ENCODE results near the gene IMPDH1. TPM values are rescaled to one million over a fixed set of nuclear protein-coding genes. Genes with fewer than 3 reads are reported as not detected.

The IMPDH1 gene
- total RNA-seq, 1 donor from 2014 or later = 52.3 TPM

- Histone ChIP-seq H3K4me1 (no peaks in the 10 kb centered on the region), H3K4me3 (no peak overlapping the region), H3K9me3 (no peaks in the 10 kb centered on the region), H3K27me3 (no peaks in the 10 kb centered on the region), H3K27ac (no peak overlapping the region), H3K36me3 (no peaks in the 10 kb centered on the region)
- no peak for TF ChIP-seq POLR2A (IDR thresholded peaks at IDR 0.05)
- peak; percentile 56 to 76 (median 74) for TF ChIP-seq CTCF (IDR thresholded peaks at IDR 0.05)
- intact Hi-C loops (cut with DNase I) = no loop called here
- no peak for DNase-seq (ENCODE audit: extremely low spot score in 2 of 2)
Measured at GRCh38 chr7:128425850-128426249, 16.1 kb upstream of the IMPDH1 start.

- no peak overlapping the region for H3K4me3 ChIP-seq
- no peaks in the 10 kb centered on the region for H3K36me3 ChIP-seq
- TF ChIP-seq CTCF (IDR thresholded peaks at IDR 0.05) (no peak), POLR2A (IDR thresholded peaks at IDR 0.05) (no peak), POLR2AphosphoS5 (IDR thresholded peaks at IDR 0.05; ENCODE audit: insufficient read depth in 1 of 2, low read depth in 1 of 2) (no peak)
- intact Hi-C loops (cut with DNase I) = no loop called here
- no peaks in the 10 kb centered on the region for H3K27me3 ChIP-seq
- DNase-seq (ENCODE audit: extremely low spot score in 2 of 2) = no peak
- H3K27ac ChIP-seq = no peak overlapping the region
- H3K9me3 ChIP-seq = no peaks in the 10 kb centered on the region
- no peaks in the 10 kb centered on the region for H3K4me1 ChIP-seq
Measured at GRCh38 chr7:128424686-128425275, 15.0 kb upstream of the IMPDH1 start.

- no peak for TF ChIP-seq POLR2AphosphoS5 (IDR thresholded peaks at IDR 0.05; ENCODE audit: insufficient read depth in 1 of 2, low read depth in 1 of 2)
- TF ChIP-seq CTCF (IDR thresholded peaks at IDR 0.05) = no peak
- no peak for TF ChIP-seq POLR2A (IDR thresholded peaks at IDR 0.05)
- Histone ChIP-seq H3K4me1 (no peaks in the 10 kb centered on the region), H3K9me3 (no peaks in the 10 kb centered on the region), H3K27ac (no peak overlapping the region), H3K27me3 (no peaks in the 10 kb centered on the region), H3K4me3 (no peak overlapping the region), H3K36me3 (no peaks in the 10 kb centered on the region)
- intact Hi-C loops (cut with DNase I) = no loop called here
- DNase-seq (ENCODE audit: extremely low spot score in 2 of 2) = no peak
Measured at GRCh38 chr7:128422842-128423241, 13.1 kb upstream of the IMPDH1 start.

- intact Hi-C loops (cut with DNase I) = no loop called here
- no peak for TF ChIP-seq POLR2A (IDR thresholded peaks at IDR 0.05)
- TF ChIP-seq CTCF (IDR thresholded peaks at IDR 0.05) = no peak
- TF ChIP-seq POLR2AphosphoS5 (IDR thresholded peaks at IDR 0.05; ENCODE audit: insufficient read depth in 1 of 2, low read depth in 1 of 2) = no peak
- H3K4me3 ChIP-seq = no peak overlapping the region
Measured at GRCh38 chr7:128422037-128422436, 12.3 kb upstream of the IMPDH1 start.

GRCh38 chr7:128421384-128421783 lies 11.6 kb upstream of the IMPDH1 start:
- no peaks in the 10 kb centered on the region for H3K27me3 ChIP-seq
- no peak for DNase-seq (ENCODE audit: extremely low spot score in 2 of 2)
- no peaks in the 10 kb centered on the region for H3K9me3 ChIP-seq
- H3K36me3 ChIP-seq = no peaks in the 10 kb centered on the region
- H3K27ac ChIP-seq = no peak overlapping the region
- no peak overlapping the region for H3K4me3 ChIP-seq
- TF ChIP-seq CTCF (IDR thresholded peaks at IDR 0.05) (no peak), POLR2AphosphoS5 (IDR thresholded peaks at IDR 0.05; ENCODE audit: insufficient read depth in 1 of 2, low read depth in 1 of 2) (no peak), POLR2A (IDR thresholded peaks at IDR 0.05) (no peak)
- no peaks in the 10 kb centered on the region for H3K4me1 ChIP-seq
- intact Hi-C loops (cut with DNase I) = no loop called here

More at GRCh38 chr7:128422037-128422436, 12.3 kb upstream of the IMPDH1 start:
- Histone ChIP-seq H3K9me3 (no peaks in the 10 kb centered on the region), H3K36me3 (no peaks in the 10 kb centered on the region), H3K4me1 (no peaks in the 10 kb centered on the region), H3K27ac (no peak overlapping the region), H3K27me3 (no peaks in the 10 kb centered on the region)
- no peak for DNase-seq (ENCODE audit: extremely low spot score in 2 of 2)

Measured in vagina (tissue), 2 donors.